T-helper 1 cell treated with Interleukin-12 subunit alpha and Interleukin-12 subunit beta and Interleukin-4 antibody, amounts not matched to agents 30 ng/mL and 1 ng/mL, for 36 hours (primary cell): Measurements from ENCODE around the gene STK10. TPM values are rescaled to one million over a fixed set of nuclear protein-coding genes. Genes with fewer than 3 reads are reported as not detected.

Experiments
- intact Hi-C: fragments of 100-400 bp; cut with micrococcal nuclease; formaldehyde crosslinking; loops from one replicate; pipeline ENCODE4 v1.15.1; 2024
- total RNA-seq: library from RNA; stranded (reverse); gene quantifications from 2 replicates; pipeline ENCODE4 v1.2.3, GENCODE V29; 2022

The STK10 gene
- total RNA-seq, 1 donor from 2014 or later = 226 TPM

DNA sequence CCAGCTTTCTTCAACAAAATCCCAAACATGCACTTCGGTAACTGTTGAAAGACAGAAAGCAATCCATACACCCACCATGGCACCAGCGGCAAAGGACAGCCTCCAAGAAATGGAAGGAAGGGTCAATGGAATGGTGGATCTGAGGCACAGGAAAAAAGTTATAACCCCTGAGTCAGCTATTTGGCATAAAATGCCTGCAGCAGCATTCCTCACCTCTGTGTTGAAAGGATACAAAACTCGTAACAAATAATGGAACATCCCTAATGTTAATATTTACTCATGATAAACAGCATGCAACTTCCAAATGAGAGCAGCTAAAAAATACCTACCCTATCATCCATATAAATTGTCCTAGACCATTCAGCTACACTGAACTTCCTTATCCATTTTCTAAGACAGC is 191.0 kb downstream of the STK10 start:
- intact Hi-C loops = no loop called here

DNA sequence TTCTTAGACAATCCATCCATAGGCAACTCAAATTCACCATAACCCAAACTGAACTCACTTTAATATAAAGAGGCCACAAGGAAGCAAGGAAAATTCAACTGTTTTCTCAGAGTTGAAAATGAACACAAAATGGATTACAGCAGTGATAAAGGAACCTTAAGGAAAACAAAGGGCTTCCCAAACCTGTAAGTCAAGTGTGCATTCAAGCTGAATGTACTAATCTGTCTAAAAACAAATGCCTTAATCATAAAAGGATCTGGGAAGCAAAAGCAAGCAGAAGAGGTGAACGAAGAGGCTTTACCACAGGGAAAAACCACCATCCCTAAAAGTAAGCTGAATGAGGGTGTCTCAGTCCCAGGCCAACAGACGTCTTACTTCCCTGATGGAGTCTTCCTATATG is 195.2 kb downstream of the STK10 start:
- intact Hi-C loops = no loop called here

DNA sequence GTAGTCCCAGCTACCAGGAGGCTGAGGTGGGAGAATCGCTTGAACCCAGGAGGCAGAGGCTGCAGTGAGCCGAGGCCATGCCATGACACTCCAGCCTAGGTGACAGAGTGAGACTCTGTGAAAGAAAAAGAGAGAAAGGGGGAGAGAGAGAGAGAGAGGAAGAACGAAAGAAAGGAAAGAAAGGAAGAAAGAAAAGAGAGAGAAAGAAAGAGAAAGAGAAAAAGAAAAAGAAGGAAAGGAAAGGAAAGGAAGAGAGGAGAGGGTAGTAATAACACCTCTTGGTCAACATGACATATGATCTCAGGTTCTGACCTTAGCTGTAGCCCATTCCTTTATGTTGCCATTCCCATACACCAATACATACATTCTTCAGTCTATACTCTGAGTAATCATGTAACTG is 195.7 kb downstream of the STK10 start:
- intact Hi-C loops = no loop called here

Other genes starting within 250 kb of the STK10 start
- 34.4 and 35.4 TPM in 2 replicates for gene FBXW11, start 181.6 kb downstream of the STK10 start, total RNA-seq
- not detected in 2 replicates for gene EFCAB9, start 5.9 kb upstream of the STK10 start, total RNA-seq
- 5.7 and 6.4 TPM in 2 replicates for gene UBTD2, start 95.5 kb upstream of the STK10 start, total RNA-seq